ENCODE measurements around the gene BRF1. TPM values are rescaled to one million over a fixed set of nuclear protein-coding genes. Genes with fewer than 3 reads are reported as not detected.

BRF1 gene
- total RNA-seq, 2 experiments from 2014 or later: 32.2 to 51.8 TPM

DNA sequence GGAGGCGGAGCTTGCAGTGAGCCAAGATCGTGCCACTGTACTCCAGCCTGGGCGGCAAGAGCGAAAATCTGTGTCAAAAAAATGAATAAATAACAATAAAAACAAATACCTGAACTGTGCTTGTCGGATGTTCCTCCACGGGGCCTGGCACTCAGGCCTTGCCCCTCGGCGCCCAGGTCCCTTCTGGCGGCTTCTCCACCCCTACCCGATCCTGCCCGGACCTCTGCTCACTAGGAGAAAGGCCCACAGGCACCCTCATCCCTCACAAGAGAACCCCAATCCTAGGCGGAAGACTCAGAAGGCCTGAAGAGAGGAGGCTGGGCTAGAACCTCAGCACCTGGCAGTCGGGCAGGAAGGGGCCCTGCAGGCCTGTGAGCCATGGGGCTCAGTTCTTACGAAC is 73.5 kb downstream of the BRF1 start:
- CTCF ChIA-PET: no interaction called here
- no peak for DNase-seq
- ATAC-seq: no peak
- Mint-ChIP-seq H3K4me3 (no peak overlapping the region), H3K36me3 (peaks cover 8% of the 10 kb centered on the region), H3K27ac (no peak overlapping the region), H3K9me3 (ENCODE audit: low read depth) (no peaks in the 10 kb centered on the region), H3K27me3 (no peaks in the 10 kb centered on the region), H3K4me1 (no peaks in the 10 kb centered on the region)

- Mint-ChIP-seq H3K36me3 (peaks cover 10% of the 10 kb centered on the region), H3K4me3 (no peak overlapping the region), H3K4me1 (no peaks in the 10 kb centered on the region), H3K27ac (no peak overlapping the region), H3K9me3 (ENCODE audit: low read depth) (no peaks in the 10 kb centered on the region), H3K27me3 (no peaks in the 10 kb centered on the region)
- ATAC-seq (no peak), DNase-seq (no peak)
- CTCF ChIA-PET: no interaction called here
Observed at GRCh38 chr14:105226198-105226597, 74.6 kb downstream of the BRF1 start.

GRCh38 chr14:105224845-105225570 is 75.8 kb downstream of the BRF1 start:
- DNase-seq (no peak), ATAC-seq (no peak)
- H3K36me3 Mint-ChIP-seq: peaks cover 10% of the 10 kb centered on the region
- no peak overlapping the region for H3K4me3 Mint-ChIP-seq
- CTCF ChIA-PET: interaction anchor here (1.1 to 1.2 kb wide), 2 partner anchors 57 to 127 kb away, joined by 3 to 5 read pairs; no protein-coding TSS in a partner anchor
- H3K27ac Mint-ChIP-seq: no peak overlapping the region
- H3K9me3 Mint-ChIP-seq (ENCODE audit: low read depth): no peaks in the 10 kb centered on the region
- no peaks in the 10 kb centered on the region for H3K4me1 Mint-ChIP-seq
- H3K27me3 Mint-ChIP-seq: no peaks in the 10 kb centered on the region

GRCh38 chr14:105223770-105224544 is 76.8 kb downstream of the BRF1 start:
- ATAC-seq: no peak

GRCh38 chr14:105223260-105223659 is 77.5 kb downstream of the BRF1 start:
- CTCF ChIA-PET: interaction anchor here (1.1 kb wide), 1 partner anchor 55 kb away, joined by 3 read pairs; the partner anchor contains the start of gene JAG2
- ATAC-seq: no peak

More at GRCh38 chr14:105223770-105224544, 76.8 kb downstream of the BRF1 start:
- no peak for DNase-seq
- Mint-ChIP-seq H3K9me3 (ENCODE audit: low read depth) (no peaks in the 10 kb centered on the region), H3K27ac (no peak overlapping the region), H3K36me3 (peaks cover 10% of the 10 kb centered on the region), H3K4me1 (no peaks in the 10 kb centered on the region), H3K27me3 (no peaks in the 10 kb centered on the region), H3K4me3 (no peak overlapping the region)
- CTCF ChIA-PET: interaction anchor here (1.1 to 1.2 kb wide), 3 partner anchors 55 to 128 kb away, joined by 3 to 5 read pairs (median 3); partner anchors contain the start of gene JAG2

DNA sequence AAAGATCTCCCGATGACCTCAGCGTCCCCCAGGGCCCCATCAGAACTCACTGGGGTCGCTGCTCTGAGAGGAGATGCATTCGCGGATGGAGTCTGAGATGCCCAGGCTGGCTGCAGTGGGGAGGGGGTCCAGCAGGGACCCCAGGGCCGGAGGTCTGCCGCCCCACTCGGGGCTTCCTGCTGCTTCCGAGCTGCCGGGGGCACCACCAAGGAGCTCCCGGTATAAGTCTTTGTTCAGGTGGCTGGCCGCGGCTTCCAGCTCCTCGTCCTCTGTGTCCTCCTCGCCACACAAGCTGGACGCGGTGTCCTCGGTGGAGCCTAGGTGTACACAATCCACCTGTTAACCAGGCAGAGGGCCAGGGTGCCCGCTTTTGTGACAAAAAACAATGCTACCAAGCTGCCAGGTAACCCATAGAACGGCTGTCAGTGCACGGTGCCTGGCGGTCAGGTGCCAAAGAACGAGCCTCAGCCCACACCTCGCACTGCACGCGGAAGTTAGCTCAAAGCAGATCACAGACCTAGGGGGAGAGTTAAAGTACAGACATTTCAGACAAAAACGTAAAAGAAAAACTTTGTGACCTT is 79.1 kb downstream of the BRF1 start:
- Mint-ChIP-seq H3K36me3 (peaks cover 12% of the 10 kb centered on the region), H3K9me3 (ENCODE audit: low read depth) (no peaks in the 10 kb centered on the region), H3K27me3 (no peaks in the 10 kb centered on the region), H3K4me3 (no peak overlapping the region), H3K4me1 (no peaks in the 10 kb centered on the region), H3K27ac (no peak overlapping the region)
- DNase-seq (no peak), ATAC-seq (no peak)
- CTCF ChIA-PET: no interaction called here

More at GRCh38 chr14:105223260-105223659, 77.5 kb downstream of the BRF1 start:
- no peaks in the 10 kb centered on the region for H3K4me1 Mint-ChIP-seq
- peaks cover 12% of the 10 kb centered on the region for H3K36me3 Mint-ChIP-seq
- H3K9me3 Mint-ChIP-seq (ENCODE audit: low read depth): no peaks in the 10 kb centered on the region
- H3K4me3 Mint-ChIP-seq: no peak overlapping the region
- H3K27me3 Mint-ChIP-seq: no peaks in the 10 kb centered on the region
- no peak overlapping the region for H3K27ac Mint-ChIP-seq
- no peak for DNase-seq

- Mint-ChIP-seq H3K4me1 (no peaks in the 10 kb centered on the region), H3K27me3 (no peaks in the 10 kb centered on the region), H3K36me3 (peaks cover 11% of the 10 kb centered on the region), H3K4me3 (no peak overlapping the region), H3K27ac (no peak overlapping the region), H3K9me3 (ENCODE audit: low read depth) (no peaks in the 10 kb centered on the region)
- ATAC-seq (no peak), DNase-seq (no peak)
- CTCF ChIA-PET: interaction anchor here (0.6 kb wide), 1 partner anchor 18 kb away, joined by 3 read pairs; no protein-coding TSS in a partner anchor
Observed at GRCh38 chr14:105220699-105221597, 79.9 kb downstream of the BRF1 start.

- Mint-ChIP-seq H3K4me1 (no peaks in the 10 kb centered on the region), H3K27me3 (no peaks in the 10 kb centered on the region), H3K9me3 (ENCODE audit: low read depth) (no peaks in the 10 kb centered on the region), H3K4me3 (no peak overlapping the region), H3K27ac (no peak overlapping the region), H3K36me3 (peaks cover 8% of the 10 kb centered on the region)
- DNase-seq (no peak), ATAC-seq (no peak)
- CTCF ChIA-PET: no interaction called here
Observed at GRCh38 chr14:105219753-105220152, 81.0 kb downstream of the BRF1 start.

DNA sequence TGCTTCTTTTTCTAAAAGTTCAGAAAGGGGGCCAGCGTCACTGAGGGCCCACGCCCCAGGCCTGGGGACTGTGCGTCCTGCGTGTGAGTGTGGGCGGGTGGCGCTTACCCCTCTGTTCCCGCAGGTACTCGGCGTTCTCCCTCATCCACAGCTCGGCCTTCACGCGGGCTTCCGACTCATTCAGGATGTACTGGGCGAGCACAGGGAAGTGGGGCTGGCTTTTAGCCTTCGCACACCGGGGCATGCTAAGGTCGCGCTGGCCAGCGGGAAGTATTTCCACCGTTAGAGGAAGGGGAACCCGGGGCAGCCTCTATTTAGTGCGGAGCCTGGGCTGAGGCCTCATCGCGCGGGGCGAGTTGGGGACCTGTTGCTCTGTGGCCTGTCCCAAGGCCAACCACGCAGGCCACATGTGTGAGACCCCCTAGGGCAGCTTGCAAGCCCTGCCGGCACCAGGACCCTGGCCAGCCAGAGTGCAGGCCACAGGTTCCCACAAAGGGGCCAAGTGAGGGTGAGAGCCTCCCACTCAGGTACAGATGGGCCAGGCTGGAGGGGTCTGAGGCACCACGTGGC is 81.7 kb downstream of the BRF1 start:
- no peak overlapping the region for H3K27ac Mint-ChIP-seq

DNA sequence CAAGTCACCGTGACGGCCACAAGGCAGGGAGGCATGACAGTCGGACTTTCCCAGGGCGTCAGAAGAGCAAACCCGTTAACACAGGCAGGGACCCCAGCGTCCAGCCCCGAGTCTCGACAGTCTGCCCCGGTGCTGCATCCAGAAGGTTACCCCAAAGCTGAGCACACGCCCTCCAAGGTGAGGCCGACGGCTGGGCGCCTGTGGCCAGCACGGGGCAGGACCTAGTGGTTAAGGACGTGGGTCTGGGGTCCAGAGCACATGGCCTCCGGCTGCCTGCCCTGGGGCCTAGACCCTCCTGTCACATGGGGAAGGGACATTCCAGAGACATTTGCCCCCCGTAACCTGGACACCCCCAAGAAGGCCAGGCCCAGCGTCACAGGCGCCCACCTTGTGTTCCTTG is 82.2 kb downstream of the BRF1 start:
- no peaks in the 10 kb centered on the region for H3K27me3 Mint-ChIP-seq
- DNase-seq: no peak
- H3K27ac Mint-ChIP-seq: no peak overlapping the region
- CTCF ChIA-PET: no interaction called here
- no peak overlapping the region for H3K4me3 Mint-ChIP-seq
- H3K36me3 Mint-ChIP-seq: peaks cover 8% of the 10 kb centered on the region
- H3K4me1 Mint-ChIP-seq: no peaks in the 10 kb centered on the region
- ATAC-seq: no peak
- H3K9me3 Mint-ChIP-seq (ENCODE audit: low read depth): no peaks in the 10 kb centered on the region

More for the DNA sequence above, 81.7 kb downstream of the BRF1 start:
- ATAC-seq (no peak), DNase-seq (no peak)
- peaks cover 8% of the 10 kb centered on the region for H3K36me3 Mint-ChIP-seq
- no peaks in the 10 kb centered on the region for H3K4me1 Mint-ChIP-seq
- no peaks in the 10 kb centered on the region for H3K9me3 Mint-ChIP-seq (ENCODE audit: low read depth)
- CTCF ChIA-PET: no interaction called here
- no peak overlapping the region for H3K4me3 Mint-ChIP-seq
- no peaks in the 10 kb centered on the region for H3K27me3 Mint-ChIP-seq

- Mint-ChIP-seq H3K36me3 (peaks cover 4% of the 10 kb centered on the region), H3K4me3 (no peak overlapping the region), H3K27ac (no peak overlapping the region), H3K9me3 (ENCODE audit: low read depth) (no peaks in the 10 kb centered on the region), H3K4me1 (no peaks in the 10 kb centered on the region), H3K27me3 (no peaks in the 10 kb centered on the region)
- CTCF ChIA-PET: no interaction called here
- ATAC-seq (no peak), DNase-seq (no peak)
Observed at GRCh38 chr14:105217774-105218173, 83.0 kb downstream of the BRF1 start.

DNA sequence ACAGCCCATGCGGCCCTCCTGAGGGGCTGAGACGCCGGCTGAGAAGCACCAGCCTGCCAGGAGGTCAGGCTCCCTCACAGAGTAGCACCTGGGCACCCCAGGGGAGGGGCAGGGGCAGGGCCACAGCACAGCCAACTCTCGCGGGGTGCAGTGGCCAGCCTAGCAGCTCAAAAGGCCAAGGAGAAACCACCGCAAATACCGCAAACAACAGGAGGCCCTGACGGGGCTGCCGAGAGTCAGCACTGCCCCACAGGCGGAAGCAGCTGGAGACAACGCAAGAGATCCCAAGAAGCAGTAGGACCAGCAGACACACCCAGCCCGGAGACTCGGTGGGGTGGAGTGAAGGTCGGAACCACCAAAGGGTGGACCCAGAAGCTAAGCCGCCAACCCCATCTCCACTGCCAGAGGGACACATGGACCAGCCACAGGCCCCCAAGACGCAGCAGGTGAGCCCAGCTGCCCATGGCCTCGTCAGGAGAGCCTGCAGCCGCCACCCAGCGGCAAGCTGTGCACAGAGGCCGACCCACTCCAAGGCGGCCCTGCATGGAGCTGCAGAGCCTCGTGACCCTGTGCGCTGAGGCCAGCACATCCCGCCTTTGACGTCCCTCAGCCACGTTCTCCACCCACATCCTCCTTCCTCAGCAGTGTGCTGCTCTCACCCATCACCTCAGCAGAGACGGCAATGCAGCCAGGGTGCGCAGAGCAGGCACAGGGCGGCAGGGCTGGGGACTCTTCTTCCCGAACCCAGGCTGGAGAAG is 84.1 kb downstream of the BRF1 start:
- DNase-seq: no peak
- no peak for ATAC-seq
- Mint-ChIP-seq H3K36me3 (peaks cover 2% of the 10 kb centered on the region), H3K9me3 (ENCODE audit: low read depth) (no peaks in the 10 kb centered on the region), H3K4me3 (no peak overlapping the region), H3K27me3 (no peaks in the 10 kb centered on the region), H3K27ac (no peak overlapping the region), H3K4me1 (no peaks in the 10 kb centered on the region)
- CTCF ChIA-PET: no interaction called here

Measured in activated CD8-positive, alpha-beta memory T cell treated with anti-CD3 and anti-CD28 coated beads, Interleukin-2, amount 10 ng/mL, durations not matched to agents 7 days and 5 days (primary cell).